GM10266 (cell line): ENCODE measurements around the gene SFT2D3.

ENCODE experiments used
- DNase-seq: peaks from one replicate; pipeline ENCODE4 v3.0.0; 2012; ENCODE audit errors: extremely low spot score
- TF ChIP-seq, protein P1 (sequence below): IDR thresholded peaks from 2 replicates; pipeline ENCODE4 v1.5.1; 2012; ENCODE audit warnings: mild to moderate bottlenecking, low read depth; ENCODE audit not compliant: control insufficient read depth, insufficient read depth; ENCODE audit errors: missing control alignments

Gene SFT2D3

DNA sequence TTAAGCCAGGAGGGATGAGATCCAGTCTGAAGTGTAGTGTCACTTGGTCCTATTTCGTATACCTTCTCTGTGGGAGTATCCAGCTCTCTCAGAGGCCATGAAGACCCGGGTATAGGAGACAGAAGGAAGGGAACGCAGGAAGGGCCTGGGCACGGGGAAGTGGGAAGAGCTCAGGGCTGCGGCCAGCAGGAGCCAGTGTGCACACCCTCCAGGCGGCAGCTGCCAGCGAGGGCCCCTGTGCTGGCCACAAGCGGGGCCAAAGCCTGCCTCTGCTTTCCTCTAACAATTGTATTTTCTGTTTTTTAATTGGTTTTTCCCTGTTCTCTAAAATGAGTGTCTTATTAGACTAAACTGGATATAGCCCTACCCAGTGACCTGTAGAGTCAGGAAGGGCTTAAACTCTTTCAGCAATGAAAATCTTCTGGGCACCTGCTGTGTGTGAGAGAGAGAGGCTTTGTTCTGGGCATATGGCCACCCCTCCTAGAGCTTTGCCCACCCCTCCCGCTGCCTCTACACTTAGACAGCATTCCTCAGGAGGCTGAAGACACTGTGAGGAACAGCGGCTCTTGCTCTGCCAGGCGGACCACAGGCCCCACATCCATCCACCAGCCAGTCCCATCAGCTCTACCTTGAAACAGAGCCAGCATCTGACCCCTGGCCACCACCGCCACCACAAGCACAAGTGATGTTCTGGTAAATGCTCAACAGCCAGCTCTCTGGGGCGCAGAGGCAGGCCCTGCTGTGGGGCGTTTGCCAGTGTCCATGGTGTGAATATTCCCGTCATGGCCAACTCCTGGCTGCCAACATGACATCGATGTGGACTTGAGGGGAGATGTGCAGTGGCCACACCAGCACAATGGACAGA is 45.9 kb upstream of the SFT2D3 start:
- TF ChIP-seq, protein P1, sequence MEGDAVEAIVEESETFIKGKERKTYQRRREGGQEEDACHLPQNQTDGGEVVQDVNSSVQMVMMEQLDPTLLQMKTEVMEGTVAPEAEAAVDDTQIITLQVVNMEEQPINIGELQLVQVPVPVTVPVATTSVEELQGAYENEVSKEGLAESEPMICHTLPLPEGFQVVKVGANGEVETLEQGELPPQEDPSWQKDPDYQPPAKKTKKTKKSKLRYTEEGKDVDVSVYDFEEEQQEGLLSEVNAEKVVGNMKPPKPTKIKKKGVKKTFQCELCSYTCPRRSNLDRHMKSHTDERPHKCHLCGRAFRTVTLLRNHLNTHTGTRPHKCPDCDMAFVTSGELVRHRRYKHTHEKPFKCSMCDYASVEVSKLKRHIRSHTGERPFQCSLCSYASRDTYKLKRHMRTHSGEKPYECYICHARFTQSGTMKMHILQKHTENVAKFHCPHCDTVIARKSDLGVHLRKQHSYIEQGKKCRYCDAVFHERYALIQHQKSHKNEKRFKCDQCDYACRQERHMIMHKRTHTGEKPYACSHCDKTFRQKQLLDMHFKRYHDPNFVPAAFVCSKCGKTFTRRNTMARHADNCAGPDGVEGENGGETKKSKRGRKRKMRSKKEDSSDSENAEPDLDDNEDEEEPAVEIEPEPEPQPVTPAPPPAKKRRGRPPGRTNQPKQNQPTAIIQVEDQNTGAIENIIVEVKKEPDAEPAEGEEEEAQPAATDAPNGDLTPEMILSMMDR = no peak
- DNase-seq = no peak

DNA sequence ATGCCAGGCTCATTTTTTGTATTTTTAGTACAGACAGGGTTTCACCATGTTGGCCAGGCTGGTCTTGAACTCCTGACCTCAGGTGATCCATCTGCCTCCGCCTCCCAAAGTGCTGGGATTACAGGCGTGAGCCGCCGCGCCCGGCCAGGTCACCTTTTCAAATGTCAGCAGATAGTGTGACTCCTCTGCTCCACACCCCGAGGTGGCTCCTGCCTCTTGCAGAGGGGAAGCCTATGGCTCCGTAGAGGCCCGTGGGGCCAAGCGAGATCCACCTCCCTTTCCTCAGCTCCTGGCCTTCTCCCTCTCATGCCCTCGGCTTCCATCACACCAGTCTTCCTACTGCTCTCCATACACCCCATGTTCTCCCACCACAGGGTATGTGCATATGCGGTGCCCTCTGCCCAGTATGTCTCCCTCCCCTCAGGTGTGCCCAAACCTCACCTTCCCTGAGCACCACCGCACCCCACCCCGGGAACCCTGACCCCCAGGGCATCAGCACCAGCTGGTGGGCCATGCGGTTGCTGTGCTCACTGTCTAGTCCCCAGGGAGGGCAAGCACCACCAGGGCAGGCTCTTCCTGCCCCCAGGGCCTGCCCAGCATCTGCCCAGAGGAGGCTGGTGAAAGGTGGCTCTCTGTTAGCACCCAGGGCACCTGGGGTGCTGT is 44.6 kb upstream of the SFT2D3 start:
- no peak for DNase-seq
- TF ChIP-seq, protein P1 = no peak

DNA sequence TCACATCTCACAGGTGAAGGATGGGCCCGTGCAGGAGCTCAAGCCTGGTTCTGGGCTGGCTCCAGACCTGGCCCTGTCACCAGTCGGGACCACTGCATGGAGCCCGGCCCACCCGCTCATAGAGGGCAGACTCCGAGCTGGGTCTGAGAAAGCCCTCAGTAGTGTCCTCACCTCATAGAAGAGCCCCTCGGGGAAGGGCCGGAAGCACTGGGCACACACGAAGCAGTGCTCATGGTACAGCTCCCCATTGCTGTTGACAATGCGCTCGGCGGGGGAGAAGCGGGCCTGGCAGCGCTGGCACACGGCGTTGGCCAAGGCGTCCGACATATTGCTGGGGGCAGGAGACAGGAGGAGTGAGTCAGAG is 44.1 kb upstream of the SFT2D3 start:
- TF ChIP-seq, protein P1 = no peak
- DNase-seq = no peak

DNA sequence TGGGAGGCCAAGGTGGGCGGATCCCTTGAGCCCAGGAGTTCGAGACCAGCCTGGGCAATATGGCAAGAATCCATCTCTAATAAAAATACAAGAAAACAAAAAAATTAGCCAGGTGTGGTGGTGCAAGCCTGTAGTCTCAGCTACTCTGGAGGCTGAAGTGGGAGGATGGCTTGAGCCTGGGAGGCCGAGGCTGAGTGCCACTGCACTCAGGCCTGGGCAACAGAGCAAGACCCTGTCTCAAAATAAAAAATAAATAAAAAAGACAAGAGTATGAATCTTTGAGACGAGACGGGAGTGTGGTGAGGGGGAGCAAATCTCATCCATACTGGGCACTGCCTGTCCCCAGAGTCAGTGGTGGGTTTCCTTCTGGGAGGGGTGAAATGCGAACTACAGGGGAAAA is 43.2 kb upstream of the SFT2D3 start:
- TF ChIP-seq, protein P1 = no peak
- DNase-seq = no peak

DNA sequence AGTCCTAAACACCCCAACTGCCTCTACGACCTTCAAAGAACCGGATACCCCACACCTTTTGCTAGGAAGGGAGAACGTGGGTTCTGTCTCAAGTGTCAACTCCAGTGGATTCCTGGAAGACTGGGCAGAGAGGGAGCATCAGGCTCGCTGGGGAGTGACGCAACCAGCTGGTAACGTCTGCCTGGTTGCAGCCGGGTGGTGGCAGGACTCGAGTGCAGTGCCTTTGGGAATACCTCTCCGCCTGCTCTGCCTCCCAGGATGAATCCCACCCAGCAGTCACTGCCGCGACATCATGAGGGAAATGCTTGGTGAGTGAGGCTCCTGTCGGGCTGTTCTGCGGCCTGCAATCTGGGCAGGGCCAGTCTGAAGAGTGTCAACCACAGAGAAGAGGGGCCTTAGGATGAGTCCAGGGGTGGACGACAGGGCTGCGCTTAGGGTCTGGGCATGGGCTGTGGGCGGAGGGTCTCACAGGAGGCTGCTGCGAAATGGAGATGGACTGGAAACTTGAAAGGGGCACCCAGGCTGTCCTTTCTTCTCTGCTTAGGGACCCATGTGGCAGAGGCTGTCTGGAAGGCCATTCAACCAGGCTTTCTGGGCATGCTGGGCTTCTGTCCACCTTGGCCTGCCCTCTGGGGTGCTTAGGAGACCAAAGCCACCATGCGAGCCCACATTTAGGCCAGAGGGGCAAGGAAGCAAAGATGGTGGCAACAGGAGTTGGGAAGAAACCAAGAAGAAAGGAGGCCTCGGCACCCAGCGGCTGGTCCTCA is 42.5 kb upstream of the SFT2D3 start:
- TF ChIP-seq, protein P1 = no peak
- no peak for DNase-seq

GRCh38 chr2:127659408-127660290 is 41.6 kb upstream of the SFT2D3 start:
- TF ChIP-seq, protein P1 = no peak
- DNase-seq = no peak
